ENCODE results near the gene IL16.

Gene IL16

GRCh38 chr15:81296673-81297072, 100.0 kb downstream of the IL16 start:
- DNase-seq: no peak

GRCh38 chr15:81297147-81297572, 100.5 kb downstream of the IL16 start:
- DNase-seq: no peak

GRCh38 chr15:81297603-81298575, 101.2 kb downstream of the IL16 start:
- no peak for DNase-seq

GRCh38 chr15:81298611-81299010, 101.9 kb downstream of the IL16 start:
- no peak for DNase-seq

- DNase-seq: no peak
These were observed 102.5 kb downstream of the IL16 start for GRCh38 chr15:81299156-81299555.

GRCh38 chr15:81299630-81300273, 103.1 kb downstream of the IL16 start:
- no peak for DNase-seq

- no peak for DNase-seq
These were observed 104.7 kb downstream of the IL16 start for GRCh38 chr15:81301385-81301784.

GRCh38 chr15:81301815-81302399, 105.2 kb downstream of the IL16 start:
- no peak for DNase-seq

GRCh38 chr15:81302701-81303109, 106.0 kb downstream of the IL16 start:
- no peak for DNase-seq

- DNase-seq: no peak
These were observed 106.9 kb downstream of the IL16 start for GRCh38 chr15:81303244-81304225.

- no peak for DNase-seq
These were observed 107.5 kb downstream of the IL16 start for GRCh38 chr15:81304226-81304625.

- DNase-seq: no peak
These were observed 111.6 kb downstream of the IL16 start for GRCh38 chr15:81308260-81308659.

GRCh38 chr15:81309647-81310450, 113.2 kb downstream of the IL16 start:
- no peak for DNase-seq

GRCh38 chr15:81310480-81310879, 113.8 kb downstream of the IL16 start:
- no peak for DNase-seq

GRCh38 chr15:81311752-81312464, 115.2 kb downstream of the IL16 start:
- DNase-seq: no peak

GRCh38 chr15:81312790-81313543, 116.3 kb downstream of the IL16 start:
- no peak for DNase-seq

- no peak for DNase-seq
These were observed 117.0 kb downstream of the IL16 start for GRCh38 chr15:81313686-81314085.

- DNase-seq: no peak
These were observed 117.7 kb downstream of the IL16 start for GRCh38 chr15:81314378-81314777.

GRCh38 chr15:81315452-81316175, 118.9 kb downstream of the IL16 start:
- peak; percentile 36 for DNase-seq

All from activated gamma-delta T cell (primary cell).